Gastrocnemius medialis (tissue), 4 donors: ENCODE data around the gene CCM2L. TPM values are rescaled to one million over a fixed set of nuclear protein-coding genes. Genes with fewer than 3 reads are reported as not detected.

ENCODE experiments used
- ATAC-seq, 2 donors: fragments of 150-250 bp; one replicate each; pipeline ENCODE4 v1.9.1; 2016
- DNase-seq, 2 donors: peaks; one replicate each; pipeline ENCODE4 v3.0.0-alpha.2; 2019
- H3K27ac ChIP-seq, 4 donors: fragments of 200-600 bp; sonication (generic); 1 replicate in 1 of 4; 2 replicates in 3 of 4; pipeline ENCODE4 v1.5.1; 2016 to 2018; ENCODE audit warnings: mild to moderate bottlenecking in 2 of 4, moderate library complexity in 1 of 4
- H3K27me3 ChIP-seq, 3 donors: fragments of 200-600 bp; sonication (generic) in 2 of 3; 1 replicate in 1 of 3; 2 replicates in 2 of 3; pipeline versions ENCODE4 v1.5.1 to v1.6.0; 2016 to 2019; ENCODE audit warnings: mild to moderate bottlenecking in 1 of 3, moderate library complexity in 1 of 3
- H3K36me3 ChIP-seq, 2 donors: fragments of 200-600 bp; sonication (generic) in 1 of 2; one replicate each; pipeline ENCODE4 v1.5.1; 2017 to 2018
- H3K4me1 ChIP-seq, 2 donors: fragments of 200-600 bp; sonication (generic) in 1 of 2; one replicate each; pipeline ENCODE4 v1.5.1; 2016 to 2017; ENCODE audit warnings: mild to moderate bottlenecking in 2 of 2
- H3K4me3 ChIP-seq, 4 donors: fragments of 200-600 bp; sonication (generic) in 3 of 4; 1 replicate in 1 of 4; 2 replicates in 3 of 4; pipeline ENCODE4 v1.5.1; 2016 to 2019; ENCODE audit warnings: mild to moderate bottlenecking in 2 of 4
- H3K9me3 ChIP-seq, 3 donors: fragments of 200-600 bp; sonication (generic) in 2 of 3; 1 replicate in 1 of 3; 2 replicates in 2 of 3; pipeline ENCODE4 v1.5.1; 2016 to 2019
- POLR2A ChIP-seq, 2 donors: fragments of 450-650 bp; IDR thresholded peaks; one replicate each; pipeline ENCODE4 v1.6.1; 2017; ENCODE audit warnings: antibody characterized with exemption in 2 of 2, mild to moderate bottlenecking in 2 of 2, moderate library complexity in 2 of 2
- in situ Hi-C, 4 donors: fragments of 200-750 bp; cut with MboI; loops; one replicate each; pipeline versions ENCODE4 v1.15.0 to v1.8.0; 2017; ENCODE audit warnings: low sequenced_read_pairs in 4 of 4
- intact Hi-C: fragments of 100-400 bp; cut with DNase I; formaldehyde crosslinking; loops from one replicate; pipeline ENCODE4 v1.15.1; 2023; ENCODE audit warnings: low total_unique reads
- total RNA-seq, 4 donors: library from RNA; depleted of rRNA; stranded (reverse); fragments of >200 nt; gene quantifications; one replicate each; pipeline versions ENCODE4 v1.1.0 to v1.2.3, GENCODE V29; 2016
- TF ChIP-seq, protein P1 (sequence below), 5 experiments: fragments of 450-650 bp in 3 of 5; fragments of 200-600 bp in 2 of 5; sonication (generic) in 2 of 5; IDR thresholded peaks in 4 of 5; conservative IDR thresholded peaks in 1 of 5; 1 replicate in 4 of 5; 2 replicates in 1 of 5; pipeline ENCODE4 v1.5.1; 2016 to 2019; ENCODE audit warnings: antibody characterized with exemption in 5 of 5, mild to moderate bottlenecking in 3 of 5, moderate library complexity in 3 of 5

Gene CCM2L
- total RNA-seq, 4 donors from 2014 or later = 2.2 to 5.8 (median 3.2) TPM

DNA sequence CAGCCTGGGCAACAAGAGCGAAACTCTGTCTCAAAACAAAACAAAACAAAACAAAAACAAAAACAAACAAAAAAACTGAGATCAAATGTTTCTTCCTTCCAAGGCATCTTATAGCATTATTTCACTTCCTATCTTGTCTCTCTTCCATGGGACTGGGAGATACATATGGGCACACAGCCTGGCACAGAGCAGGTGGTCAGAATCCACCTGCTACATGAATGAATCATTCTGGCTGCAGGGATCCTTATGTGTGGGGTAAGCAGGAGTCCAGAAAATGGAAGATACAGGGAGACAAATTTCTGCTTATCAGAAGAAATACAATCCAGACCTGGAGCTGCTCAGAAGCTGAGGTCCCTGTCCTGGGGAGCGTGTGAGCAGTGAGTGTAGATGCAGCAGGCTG, 18.2 kb upstream of the CCM2L start:
- intact Hi-C loops = no loop called here
- H3K27ac ChIP-seq = no peak overlapping the region
- DNase-seq (no peak), ATAC-seq (no peak)
- in situ Hi-C loops = no loop called here
- H3K4me3 ChIP-seq = no peak overlapping the region
- H3K27me3 ChIP-seq = peaks cover 13 to 18% (median 17%) of the 10 kb centered on the region in 3 donors
- no peaks in the 10 kb centered on the region for H3K9me3 ChIP-seq
- H3K36me3 ChIP-seq = no peaks in the 10 kb centered on the region
- no peaks in the 10 kb centered on the region for H3K4me1 ChIP-seq
- no peak for TF ChIP-seq POLR2A (IDR thresholded peaks at IDR 0.05)
- TF ChIP-seq, protein P1, sequence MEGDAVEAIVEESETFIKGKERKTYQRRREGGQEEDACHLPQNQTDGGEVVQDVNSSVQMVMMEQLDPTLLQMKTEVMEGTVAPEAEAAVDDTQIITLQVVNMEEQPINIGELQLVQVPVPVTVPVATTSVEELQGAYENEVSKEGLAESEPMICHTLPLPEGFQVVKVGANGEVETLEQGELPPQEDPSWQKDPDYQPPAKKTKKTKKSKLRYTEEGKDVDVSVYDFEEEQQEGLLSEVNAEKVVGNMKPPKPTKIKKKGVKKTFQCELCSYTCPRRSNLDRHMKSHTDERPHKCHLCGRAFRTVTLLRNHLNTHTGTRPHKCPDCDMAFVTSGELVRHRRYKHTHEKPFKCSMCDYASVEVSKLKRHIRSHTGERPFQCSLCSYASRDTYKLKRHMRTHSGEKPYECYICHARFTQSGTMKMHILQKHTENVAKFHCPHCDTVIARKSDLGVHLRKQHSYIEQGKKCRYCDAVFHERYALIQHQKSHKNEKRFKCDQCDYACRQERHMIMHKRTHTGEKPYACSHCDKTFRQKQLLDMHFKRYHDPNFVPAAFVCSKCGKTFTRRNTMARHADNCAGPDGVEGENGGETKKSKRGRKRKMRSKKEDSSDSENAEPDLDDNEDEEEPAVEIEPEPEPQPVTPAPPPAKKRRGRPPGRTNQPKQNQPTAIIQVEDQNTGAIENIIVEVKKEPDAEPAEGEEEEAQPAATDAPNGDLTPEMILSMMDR (IDR thresholded peaks at IDR 0.05 in 4 of 5, conservative IDR thresholded peaks at IDR 0.05 in 1 of 5) = no peak

DNA sequence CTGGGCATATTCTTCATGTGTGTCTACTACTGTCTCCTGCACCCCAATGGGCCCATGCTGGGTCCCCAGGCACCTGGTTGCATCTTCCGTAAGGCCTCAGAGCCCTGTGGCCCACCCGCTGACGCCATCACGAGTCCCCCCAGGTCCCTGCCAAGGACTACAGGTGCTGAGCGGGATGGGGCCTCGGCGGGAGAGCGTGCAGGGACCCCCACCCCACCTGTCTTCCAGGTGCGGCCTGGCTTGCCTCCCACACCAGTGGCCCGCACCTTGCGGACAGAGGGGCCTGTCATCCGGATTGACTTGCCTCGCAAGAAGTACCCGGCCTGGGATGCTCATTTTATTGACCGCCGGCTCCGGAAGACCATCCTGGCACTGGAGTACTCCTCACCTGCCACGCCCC, 13.2 kb upstream of the CCM2L start:
- peaks cover 13 to 20% (median 17%) of the 10 kb centered on the region in 3 donors for H3K27me3 ChIP-seq
- no peak for DNase-seq
- H3K36me3 ChIP-seq = no peaks in the 10 kb centered on the region
- in situ Hi-C loops (no loop called here), intact Hi-C loops (no loop called here)
- no peak for TF ChIP-seq POLR2A (IDR thresholded peaks at IDR 0.05)
- TF ChIP-seq, protein P1 (IDR thresholded peaks at IDR 0.05 in 4 of 5, conservative IDR thresholded peaks at IDR 0.05 in 1 of 5) = no peak
- H3K9me3 ChIP-seq = no peaks in the 10 kb centered on the region
- no peak overlapping the region for H3K4me3 ChIP-seq
- ATAC-seq = no peak
- no peaks in the 10 kb centered on the region for H3K4me1 ChIP-seq
- H3K27ac ChIP-seq = no peak overlapping the region

DNA sequence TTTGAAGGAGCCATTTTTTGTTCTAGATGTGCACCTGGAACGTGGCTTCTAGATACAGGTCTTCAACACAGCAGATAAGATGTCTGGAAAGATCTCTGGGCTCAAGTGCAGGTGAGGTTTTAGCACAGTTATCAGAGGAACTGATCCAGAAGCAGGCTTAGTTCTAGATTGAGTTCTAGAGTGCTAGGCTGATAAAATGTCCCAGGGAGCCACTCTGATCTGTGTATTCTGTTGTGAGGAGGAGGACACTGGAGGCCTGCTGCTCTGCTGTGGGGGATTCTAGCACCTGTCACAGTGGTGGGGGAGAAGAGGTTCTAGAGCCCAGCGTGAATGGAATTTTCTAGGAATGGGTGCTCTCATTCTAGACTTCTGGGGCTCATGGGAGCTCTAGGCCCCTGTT, 12.0 kb upstream of the CCM2L start:
- TF ChIP-seq POLR2A (IDR thresholded peaks at IDR 0.05) = no peak
- TF ChIP-seq, protein P1 (IDR thresholded peaks at IDR 0.05 in 4 of 5, conservative IDR thresholded peaks at IDR 0.05 in 1 of 5) = no peak
- intact Hi-C loops (no loop called here), in situ Hi-C loops (no loop called here)
- ATAC-seq = no peak
- Histone ChIP-seq H3K27me3 (peaks cover 13 to 20% (median 17%) of the 10 kb centered on the region in 3 donors), H3K27ac (no peak overlapping the region), H3K36me3 (no peaks in the 10 kb centered on the region), H3K4me1 (no peaks in the 10 kb centered on the region), H3K9me3 (no peaks in the 10 kb centered on the region), H3K4me3 (no peak overlapping the region)
- no peak for DNase-seq

DNA sequence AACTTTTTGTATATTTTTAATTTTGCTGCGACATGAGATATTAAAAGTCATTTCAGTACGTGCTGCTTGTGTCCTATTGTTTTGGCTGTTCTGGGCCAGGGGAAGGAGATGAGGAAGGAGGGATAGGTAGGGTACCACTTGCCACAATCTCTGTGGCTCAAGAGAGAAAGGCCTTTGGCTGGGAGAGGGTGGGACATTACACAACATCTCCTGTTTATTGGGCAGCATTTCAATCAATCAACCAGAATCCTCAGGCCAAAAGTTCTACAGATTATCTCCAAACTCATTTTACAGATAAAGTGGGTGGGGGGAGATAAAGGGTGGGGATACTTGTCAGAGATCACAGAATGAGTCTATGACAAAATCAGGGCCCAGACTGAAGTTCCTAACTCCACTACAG, 6.9 kb upstream of the CCM2L start:
- in situ Hi-C loops (no loop called here), intact Hi-C loops (no loop called here)
- H3K4me3 ChIP-seq = no peak overlapping the region
- no peak overlapping the region for H3K27ac ChIP-seq
- TF ChIP-seq, protein P1 (IDR thresholded peaks at IDR 0.05 in 4 of 5, conservative IDR thresholded peaks at IDR 0.05 in 1 of 5) = no peak
- no peak for TF ChIP-seq POLR2A (IDR thresholded peaks at IDR 0.05)
- DNase-seq (no peak), ATAC-seq (no peak)
- H3K4me1 ChIP-seq = peaks cover 0 to 2% of the 10 kb centered on the region in 2 donors
- H3K36me3 ChIP-seq = no peaks in the 10 kb centered on the region
- no peaks in the 10 kb centered on the region for H3K27me3 ChIP-seq
- H3K9me3 ChIP-seq = no peaks in the 10 kb centered on the region

DNA sequence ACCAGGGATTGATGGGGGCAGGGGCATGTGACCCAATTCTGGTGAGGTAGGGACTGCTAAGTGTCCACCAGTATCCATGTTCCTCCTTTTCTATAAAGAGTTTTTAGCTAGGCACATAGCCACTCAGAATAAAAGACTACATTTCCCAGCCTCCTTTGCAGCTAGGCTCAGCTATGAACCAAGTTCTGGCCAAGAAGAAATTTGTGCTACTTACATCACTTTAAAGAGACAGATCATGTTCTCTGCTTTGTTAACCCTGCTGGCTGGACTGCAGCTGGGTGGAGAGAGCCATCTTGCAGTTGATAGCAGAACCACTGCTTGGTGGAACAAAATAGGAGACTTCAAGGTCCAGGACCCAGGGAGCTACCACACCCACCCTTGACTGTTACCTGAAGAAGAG, 5.3 kb upstream of the CCM2L start:
- no peaks in the 10 kb centered on the region for H3K36me3 ChIP-seq
- H3K4me1 ChIP-seq = peaks cover 0 to 2% of the 10 kb centered on the region in 2 donors
- peaks cover 0 to 1% (median 0%) of the 10 kb centered on the region in 3 donors for H3K27me3 ChIP-seq
- TF ChIP-seq, protein P1 (IDR thresholded peaks at IDR 0.05 in 4 of 5, conservative IDR thresholded peaks at IDR 0.05 in 1 of 5) = no peak
- no peak for TF ChIP-seq POLR2A (IDR thresholded peaks at IDR 0.05)
- no peaks in the 10 kb centered on the region for H3K9me3 ChIP-seq
- no peak overlapping the region for H3K27ac ChIP-seq
- in situ Hi-C loops = no loop called here
- intact Hi-C loops = no loop called here
- ATAC-seq (no peak), DNase-seq (no peak)
- no peak overlapping the region for H3K4me3 ChIP-seq
